Measurements from ENCODE around the gene MACROD2.

Gene MACROD2

GRCh38 chr20:15863735-15864134, 1868.4 kb downstream of the MACROD2 start:
- FAIRE-seq = no peak
- no peak for DNase-seq (ENCODE audit: low spot score)

- DNase-seq (ENCODE audit: low spot score) = no peak
- no peak for FAIRE-seq
Measured at GRCh38 chr20:15865553-15865952, 1870.2 kb downstream of the MACROD2 start.

GRCh38 chr20:15866916-15867730, 1871.8 kb downstream of the MACROD2 start:
- no peak for DNase-seq (ENCODE audit: low spot score)
- FAIRE-seq = no peak

GRCh38 chr20:15867899-15868298, 1872.6 kb downstream of the MACROD2 start:
- DNase-seq (ENCODE audit: low spot score) = no peak

GRCh38 chr20:15875446-15875845, 1880.1 kb downstream of the MACROD2 start:
- FAIRE-seq (no peak), DNase-seq (ENCODE audit: low spot score) (no peak)

More at GRCh38 chr20:15867899-15868298, 1872.6 kb downstream of the MACROD2 start:
- FAIRE-seq = no peak

- FAIRE-seq (no peak), DNase-seq (ENCODE audit: low spot score) (no peak)
Measured at GRCh38 chr20:15882553-15882952, 1887.2 kb downstream of the MACROD2 start.

GRCh38 chr20:15886250-15886649, 1890.9 kb downstream of the MACROD2 start:
- FAIRE-seq = no peak
- no peak for DNase-seq (ENCODE audit: low spot score)

- FAIRE-seq (no peak), DNase-seq (ENCODE audit: low spot score) (no peak)
Measured at GRCh38 chr20:15887387-15887786, 1892.1 kb downstream of the MACROD2 start.

GRCh38 chr20:15889061-15889460, 1893.7 kb downstream of the MACROD2 start:
- no peak for DNase-seq (ENCODE audit: low spot score)
- FAIRE-seq = no peak

GRCh38 chr20:15889514-15890256, 1894.4 kb downstream of the MACROD2 start:
- DNase-seq (ENCODE audit: low spot score) (no peak), FAIRE-seq (no peak)

GRCh38 chr20:15890407-15890982, 1895.2 kb downstream of the MACROD2 start:
- FAIRE-seq (no peak), DNase-seq (ENCODE audit: low spot score) (no peak)

- FAIRE-seq = no peak
- DNase-seq (ENCODE audit: low spot score) = no peak
Measured at GRCh38 chr20:15895126-15895525, 1899.8 kb downstream of the MACROD2 start.

GRCh38 chr20:15895560-15896084, 1900.3 kb downstream of the MACROD2 start:
- FAIRE-seq = no peak

GRCh38 chr20:15899967-15900366, 1904.7 kb downstream of the MACROD2 start:
- DNase-seq (ENCODE audit: low spot score) = no peak
- FAIRE-seq = no peak

More at GRCh38 chr20:15895560-15896084, 1900.3 kb downstream of the MACROD2 start:
- DNase-seq (ENCODE audit: low spot score) = no peak

- no peak for FAIRE-seq
- DNase-seq (ENCODE audit: low spot score) = no peak
Measured at GRCh38 chr20:15900443-15900842, 1905.1 kb downstream of the MACROD2 start.

- DNase-seq (ENCODE audit: low spot score) (no peak), FAIRE-seq (no peak)
Measured at GRCh38 chr20:15902493-15902892, 1907.2 kb downstream of the MACROD2 start.

GRCh38 chr20:15905661-15906060, 1910.3 kb downstream of the MACROD2 start:
- FAIRE-seq = no peak
- no peak for DNase-seq (ENCODE audit: low spot score)

- DNase-seq (ENCODE audit: low spot score) (no peak), FAIRE-seq (no peak)
Measured at GRCh38 chr20:15909995-15910394, 1914.7 kb downstream of the MACROD2 start.

- no peak for DNase-seq (ENCODE audit: low spot score)
- FAIRE-seq = no peak
Measured at GRCh38 chr20:15911581-15911980, 1916.3 kb downstream of the MACROD2 start.

- no peak for FAIRE-seq
Measured at GRCh38 chr20:15913391-15914025, 1918.2 kb downstream of the MACROD2 start.

GRCh38 chr20:15916623-15917022, 1921.3 kb downstream of the MACROD2 start:
- DNase-seq (ENCODE audit: low spot score) (no peak), FAIRE-seq (no peak)

More at GRCh38 chr20:15913391-15914025, 1918.2 kb downstream of the MACROD2 start:
- no peak for DNase-seq (ENCODE audit: low spot score)

All from RCC 7860 (cell line).